WTC11 (cell line): ENCODE data around the gene MAML2. TPM values are rescaled to one million over a fixed set of nuclear protein-coding genes. Genes with fewer than 3 reads are reported as not detected.

Experiments used
- ATAC-seq: fragments of 200-7000 bp; cut with Tn5 transposase; 2 replicates; pipeline ENCODE4 v1.10.0; 2021; ENCODE audit warnings: mild to moderate bottlenecking, moderate library complexity
- CTCF ChIA-PET: fragments of 300-600 bp; sonication (Branson Sonifier 250); formaldehyde crosslinking; loops from one replicate; lab custom pipeline; 2021; ENCODE audit warnings: antibody characterized with exemption; lab: Charles Lee
- POLR2A ChIA-PET: fragments of 350-600 bp; sonication (Branson Sonifier 250); formaldehyde crosslinking; loops from one replicate; lab custom pipeline; 2021; ENCODE audit warnings: antibody characterized with exemption; lab: Charles Lee
- DNase-seq: peaks from one replicate; pipeline ENCODE4 v3.0.0; 2021; ENCODE audit warnings: low spot score
- H3K27ac Mint-ChIP-seq: 2 replicates; pipeline ENCODE4 v1.8.0; 2021; ENCODE audit warnings: mixed read lengths
- H3K27me3 Mint-ChIP-seq: 2 replicates; pipeline ENCODE4 v1.8.0; 2021; ENCODE audit warnings: low read depth, mild to moderate bottlenecking, moderate library complexity, mixed read lengths
- H3K36me3 Mint-ChIP-seq: 2 replicates; pipeline ENCODE4 v1.8.0; 2021; ENCODE audit warnings: mixed read lengths
- H3K4me1 Mint-ChIP-seq: 2 replicates; pipeline ENCODE4 v1.8.0; 2022; ENCODE audit warnings: mixed read lengths
- H3K4me3 Mint-ChIP-seq: 2 replicates; pipeline ENCODE4 v1.8.0; 2021; ENCODE audit warnings: mild to moderate bottlenecking, moderate library complexity, mixed read lengths
- H3K9me3 Mint-ChIP-seq: 2 replicates; pipeline ENCODE4 v1.8.0; 2021; ENCODE audit warnings: mixed read lengths
- ESRRA ChIP-seq: sonication (generic); formaldehyde crosslinking; IDR thresholded peaks from 2 replicates; pipeline ENCODE4 v1.8.1; 2022; ENCODE audit warnings: mild to moderate bottlenecking, missing genetic modification reagents, borderline replicate concordance
- FOXJ3 ChIP-seq: sonication (generic); formaldehyde crosslinking; IDR thresholded peaks from 2 replicates; pipeline ENCODE4 v1.9.0; 2021; ENCODE audit warnings: missing genetic modification reagents, mild to moderate bottlenecking, borderline replicate concordance
- FOXK1 ChIP-seq: sonication (generic); formaldehyde crosslinking; IDR thresholded peaks from 2 replicates; pipeline ENCODE4 v1.8.0; 2022; ENCODE audit warnings: mild to moderate bottlenecking, moderate library complexity, missing genetic modification reagents
- MYBL2 ChIP-seq: sonication (generic); formaldehyde crosslinking; IDR thresholded peaks from 2 replicates; pipeline ENCODE4 v1.8.1; 2023; ENCODE audit warnings: mild to moderate bottlenecking, moderate library complexity, missing genetic modification reagents
- RELA ChIP-seq: sonication (generic); formaldehyde crosslinking; IDR thresholded peaks from 2 replicates; pipeline ENCODE4 v1.8.1; 2022; ENCODE audit warnings: missing genetic modification reagents, mild to moderate bottlenecking, borderline replicate concordance
- RORB ChIP-seq: fragments of 250-450 bp; sonication (Bioruptor Pico); IDR thresholded peaks from 2 replicates; pipeline ENCODE4 v1.9.0; 2021; ENCODE audit warnings: mild to moderate bottlenecking
- SP1 ChIP-seq: sonication (generic); formaldehyde crosslinking; conservative IDR thresholded peaks from 2 replicates; pipeline ENCODE4 v1.8.1; 2022; ENCODE audit warnings: missing genetic modification reagents
- TCF7 ChIP-seq: sonication (generic); formaldehyde crosslinking; IDR thresholded peaks from 2 replicates; pipeline ENCODE4 v1.8.0; 2022; ENCODE audit warnings: mild to moderate bottlenecking, low read depth, missing genetic modification reagents, moderate library complexity
- ZBTB21 ChIP-seq: sonication (generic); formaldehyde crosslinking; IDR thresholded peaks from 2 replicates; pipeline ENCODE4 v1.8.1; 2023; ENCODE audit warnings: mild to moderate bottlenecking, missing genetic modification reagents, borderline replicate concordance
- ZNF317 ChIP-seq: sonication (generic); formaldehyde crosslinking; IDR thresholded peaks from 2 replicates; pipeline ENCODE4 v1.8.1; 2023; ENCODE audit warnings: low read depth, mild to moderate bottlenecking, moderate library complexity, missing genetic modification reagents, borderline replicate concordance
- ZNF416 ChIP-seq: fragments of 250-450 bp; sonication (Bioruptor Pico); IDR thresholded peaks from 2 replicates; pipeline ENCODE4 v1.9.0; 2021; ENCODE audit warnings: mild to moderate bottlenecking, inconsistent platforms
- total RNA-seq: library from RNA; stranded (reverse); gene quantifications from 3 replicates; pipeline ENCODE4 v1.2.3, GENCODE V29; 2021
- TF ChIP-seq, protein P1 (sequence below): sonication (generic); formaldehyde crosslinking; IDR thresholded peaks from 2 replicates; pipeline ENCODE4 v1.8.1; 2023; ENCODE audit warnings: mild to moderate bottlenecking, moderate library complexity, missing genetic modification reagents
- TF ChIP-seq, protein P2 (sequence below): sonication (generic); formaldehyde crosslinking; IDR thresholded peaks from 2 replicates; pipeline ENCODE4 v1.8.0; 2023; ENCODE audit warnings: missing genetic modification reagents
- TF ChIP-seq, protein P3 (sequence below): sonication (generic); formaldehyde crosslinking; conservative IDR thresholded peaks from 2 replicates; pipeline ENCODE4 v1.8.1; 2022; ENCODE audit warnings: mild to moderate bottlenecking, missing genetic modification reagents
- TF ChIP-seq, protein P4 (sequence below): sonication (generic); formaldehyde crosslinking; IDR thresholded peaks from 2 replicates; pipeline ENCODE4 v1.8.0; 2022; ENCODE audit warnings: missing genetic modification reagents
- TF ChIP-seq, protein P5 (sequence below): fragments of 200-600 bp; IDR thresholded peaks from 2 replicates; pipeline ENCODE4 v1.8.0; 2022; ENCODE audit warnings: antibody characterized with exemption
- TF ChIP-seq, protein P6 (sequence below): sonication (generic); formaldehyde crosslinking; IDR thresholded peaks from 2 replicates; pipeline ENCODE4 v1.8.0; 2022; ENCODE audit warnings: mild to moderate bottlenecking, missing genetic modification reagents
- TF ChIP-seq, protein P7 (sequence below): sonication (generic); formaldehyde crosslinking; IDR thresholded peaks from 2 replicates; pipeline ENCODE4 v1.8.0; 2022; ENCODE audit warnings: mild to moderate bottlenecking, missing genetic modification reagents
- TF ChIP-seq, protein P8 (sequence below): sonication (generic); formaldehyde crosslinking; IDR thresholded peaks from 2 replicates; pipeline ENCODE4 v1.8.0; 2022; ENCODE audit warnings: mild to moderate bottlenecking, missing genetic modification reagents
- TF ChIP-seq, protein P9 (sequence below): sonication (generic); formaldehyde crosslinking; IDR thresholded peaks from 2 replicates; pipeline ENCODE4 v1.8.0; 2023; ENCODE audit warnings: mild to moderate bottlenecking, missing genetic modification reagents

The MAML2 gene
- total RNA-seq, 1 experiment from 2014 or later = 8.1 TPM

DNA sequence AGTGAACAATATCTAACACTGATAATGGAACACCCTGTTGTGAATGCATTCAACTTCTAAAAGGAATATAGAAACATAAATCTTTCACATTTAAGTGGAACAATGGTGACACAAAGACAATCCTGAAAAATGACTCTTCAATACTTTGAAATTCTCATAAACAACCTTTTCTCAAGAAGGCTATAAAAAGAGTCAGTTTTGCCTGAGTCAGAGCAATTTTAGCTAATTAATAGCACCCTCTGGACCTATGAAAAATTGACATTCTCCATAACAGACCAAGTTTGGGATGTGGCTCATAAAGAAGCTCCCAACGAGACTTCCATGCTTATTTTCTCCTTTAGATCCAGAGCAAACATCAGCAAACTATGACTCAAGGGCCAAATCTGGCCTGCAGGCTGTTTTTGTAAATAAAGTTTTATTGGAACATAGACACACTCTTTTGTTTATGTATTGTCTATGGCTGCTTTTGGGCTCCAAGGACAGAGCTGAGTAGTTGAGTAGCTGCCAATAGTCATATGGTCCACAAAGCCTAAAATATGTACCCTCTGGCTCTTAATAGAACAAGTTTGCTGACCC, 108.0 kb downstream of the MAML2 start (continued):
- TF ChIP-seq, protein P1, sequence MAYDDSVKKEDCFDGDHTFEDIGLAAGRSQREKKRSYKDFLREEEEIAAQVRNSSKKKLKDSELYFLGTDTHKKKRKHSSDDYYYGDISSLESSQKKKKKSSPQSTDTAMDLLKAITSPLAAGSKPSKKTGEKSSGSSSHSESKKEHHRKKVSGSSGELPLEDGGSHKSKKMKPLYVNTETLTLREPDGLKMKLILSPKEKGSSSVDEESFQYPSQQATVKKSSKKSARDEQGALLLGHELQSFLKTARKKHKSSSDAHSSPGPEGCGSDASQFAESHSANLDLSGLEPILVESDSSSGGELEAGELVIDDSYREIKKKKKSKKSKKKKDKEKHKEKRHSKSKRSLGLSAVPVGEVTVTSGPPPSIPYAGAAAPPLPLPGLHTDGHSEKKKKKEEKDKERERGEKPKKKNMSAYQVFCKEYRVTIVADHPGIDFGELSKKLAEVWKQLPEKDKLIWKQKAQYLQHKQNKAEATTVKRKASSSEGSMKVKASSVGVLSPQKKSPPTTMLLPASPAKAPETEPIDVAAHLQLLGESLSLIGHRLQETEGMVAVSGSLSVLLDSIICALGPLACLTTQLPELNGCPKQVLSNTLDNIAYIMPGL (CRISPR knock-in tag) = no peak
- TF ChIP-seq, protein P2, sequence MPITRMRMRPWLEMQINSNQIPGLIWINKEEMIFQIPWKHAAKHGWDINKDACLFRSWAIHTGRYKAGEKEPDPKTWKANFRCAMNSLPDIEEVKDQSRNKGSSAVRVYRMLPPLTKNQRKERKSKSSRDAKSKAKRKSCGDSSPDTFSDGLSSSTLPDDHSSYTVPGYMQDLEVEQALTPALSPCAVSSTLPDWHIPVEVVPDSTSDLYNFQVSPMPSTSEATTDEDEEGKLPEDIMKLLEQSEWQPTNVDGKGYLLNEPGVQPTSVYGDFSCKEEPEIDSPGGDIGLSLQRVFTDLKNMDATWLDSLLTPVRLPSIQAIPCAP (CRISPR knock-in tag) = no peak
- TF ChIP-seq, protein P3, sequence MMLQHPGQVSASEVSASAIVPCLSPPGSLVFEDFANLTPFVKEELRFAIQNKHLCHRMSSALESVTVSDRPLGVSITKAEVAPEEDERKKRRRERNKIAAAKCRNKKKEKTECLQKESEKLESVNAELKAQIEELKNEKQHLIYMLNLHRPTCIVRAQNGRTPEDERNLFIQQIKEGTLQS (CRISPR knock-in tag) = no peak
- TF ChIP-seq ZNF317 (CRISPR knock-in tag) = no peak
- TF ChIP-seq MYBL2 (CRISPR knock-in tag) = no peak
- TF ChIP-seq, protein P4, sequence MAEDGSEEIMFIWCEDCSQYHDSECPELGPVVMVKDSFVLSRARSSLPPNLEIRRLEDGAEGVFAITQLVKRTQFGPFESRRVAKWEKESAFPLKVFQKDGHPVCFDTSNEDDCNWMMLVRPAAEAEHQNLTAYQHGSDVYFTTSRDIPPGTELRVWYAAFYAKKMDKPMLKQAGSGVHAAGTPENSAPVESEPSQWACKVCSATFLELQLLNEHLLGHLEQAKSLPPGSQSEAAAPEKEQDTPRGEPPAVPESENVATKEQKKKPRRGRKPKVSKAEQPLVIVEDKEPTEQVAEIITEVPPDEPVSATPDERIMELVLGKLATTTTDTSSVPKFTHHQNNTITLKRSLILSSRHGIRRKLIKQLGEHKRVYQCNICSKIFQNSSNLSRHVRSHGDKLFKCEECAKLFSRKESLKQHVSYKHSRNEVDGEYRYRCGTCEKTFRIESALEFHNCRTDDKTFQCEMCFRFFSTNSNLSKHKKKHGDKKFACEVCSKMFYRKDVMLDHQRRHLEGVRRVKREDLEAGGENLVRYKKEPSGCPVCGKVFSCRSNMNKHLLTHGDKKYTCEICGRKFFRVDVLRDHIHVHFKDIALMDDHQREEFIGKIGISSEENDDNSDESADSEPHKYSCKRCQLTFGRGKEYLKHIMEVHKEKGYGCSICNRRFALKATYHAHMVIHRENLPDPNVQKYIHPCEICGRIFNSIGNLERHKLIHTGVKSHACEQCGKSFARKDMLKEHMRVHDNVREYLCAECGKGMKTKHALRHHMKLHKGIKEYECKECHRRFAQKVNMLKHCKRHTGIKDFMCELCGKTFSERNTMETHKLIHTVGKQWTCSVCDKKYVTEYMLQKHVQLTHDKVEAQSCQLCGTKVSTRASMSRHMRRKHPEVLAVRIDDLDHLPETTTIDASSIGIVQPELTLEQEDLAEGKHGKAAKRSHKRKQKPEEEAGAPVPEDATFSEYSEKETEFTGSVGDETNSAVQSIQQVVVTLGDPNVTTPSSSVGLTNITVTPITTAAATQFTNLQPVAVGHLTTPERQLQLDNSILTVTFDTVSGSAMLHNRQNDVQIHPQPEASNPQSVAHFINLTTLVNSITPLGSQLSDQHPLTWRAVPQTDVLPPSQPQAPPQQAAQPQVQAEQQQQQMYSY (CRISPR knock-in tag) = no peak
- no peak for TF ChIP-seq SP1
- no peak for TF ChIP-seq FOXJ3 (CRISPR knock-in tag)
- TF ChIP-seq, protein P5, sequence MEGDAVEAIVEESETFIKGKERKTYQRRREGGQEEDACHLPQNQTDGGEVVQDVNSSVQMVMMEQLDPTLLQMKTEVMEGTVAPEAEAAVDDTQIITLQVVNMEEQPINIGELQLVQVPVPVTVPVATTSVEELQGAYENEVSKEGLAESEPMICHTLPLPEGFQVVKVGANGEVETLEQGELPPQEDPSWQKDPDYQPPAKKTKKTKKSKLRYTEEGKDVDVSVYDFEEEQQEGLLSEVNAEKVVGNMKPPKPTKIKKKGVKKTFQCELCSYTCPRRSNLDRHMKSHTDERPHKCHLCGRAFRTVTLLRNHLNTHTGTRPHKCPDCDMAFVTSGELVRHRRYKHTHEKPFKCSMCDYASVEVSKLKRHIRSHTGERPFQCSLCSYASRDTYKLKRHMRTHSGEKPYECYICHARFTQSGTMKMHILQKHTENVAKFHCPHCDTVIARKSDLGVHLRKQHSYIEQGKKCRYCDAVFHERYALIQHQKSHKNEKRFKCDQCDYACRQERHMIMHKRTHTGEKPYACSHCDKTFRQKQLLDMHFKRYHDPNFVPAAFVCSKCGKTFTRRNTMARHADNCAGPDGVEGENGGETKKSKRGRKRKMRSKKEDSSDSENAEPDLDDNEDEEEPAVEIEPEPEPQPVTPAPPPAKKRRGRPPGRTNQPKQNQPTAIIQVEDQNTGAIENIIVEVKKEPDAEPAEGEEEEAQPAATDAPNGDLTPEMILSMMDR = no peak
- TF ChIP-seq TCF7 = no peak

DNA sequence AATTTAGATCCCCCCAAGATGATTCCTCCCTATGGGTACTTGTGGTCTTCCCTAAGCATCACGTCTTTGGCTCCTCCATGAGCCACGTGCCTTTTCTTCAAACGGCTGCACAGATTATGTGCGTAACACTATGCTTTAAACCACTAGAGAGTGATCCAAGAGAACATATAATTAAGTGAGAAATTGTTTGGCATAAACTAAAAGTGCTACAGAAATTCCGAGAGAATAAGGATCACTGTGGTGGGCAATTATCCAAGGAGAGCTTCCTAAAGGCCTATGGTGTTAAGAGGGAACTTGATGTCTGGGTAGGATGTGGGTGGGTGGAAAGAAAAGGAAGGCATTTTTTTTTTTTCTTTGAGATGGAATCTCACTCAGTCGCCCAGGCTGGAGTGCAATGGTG, 110.9 kb downstream of the MAML2 start:
- H3K36me3 Mint-ChIP-seq = no peaks in the 10 kb centered on the region
- CTCF ChIA-PET = no interaction called here
- no peaks in the 10 kb centered on the region for H3K27me3 Mint-ChIP-seq
- no peak overlapping the region for H3K27ac Mint-ChIP-seq
- TF ChIP-seq FOXK1 (CRISPR knock-in tag) (no peak), RORB (no peak), RELA (CRISPR knock-in tag) (no peak), ZNF416 (CRISPR knock-in tag) (no peak), ESRRA (CRISPR knock-in tag) (no peak), ZBTB21 (CRISPR knock-in tag) (no peak)
- TF ChIP-seq, protein P6, sequence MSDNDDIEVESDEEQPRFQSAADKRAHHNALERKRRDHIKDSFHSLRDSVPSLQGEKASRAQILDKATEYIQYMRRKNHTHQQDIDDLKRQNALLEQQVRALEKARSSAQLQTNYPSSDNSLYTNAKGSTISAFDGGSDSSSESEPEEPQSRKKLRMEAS = no peak
- TF ChIP-seq, protein P7, sequence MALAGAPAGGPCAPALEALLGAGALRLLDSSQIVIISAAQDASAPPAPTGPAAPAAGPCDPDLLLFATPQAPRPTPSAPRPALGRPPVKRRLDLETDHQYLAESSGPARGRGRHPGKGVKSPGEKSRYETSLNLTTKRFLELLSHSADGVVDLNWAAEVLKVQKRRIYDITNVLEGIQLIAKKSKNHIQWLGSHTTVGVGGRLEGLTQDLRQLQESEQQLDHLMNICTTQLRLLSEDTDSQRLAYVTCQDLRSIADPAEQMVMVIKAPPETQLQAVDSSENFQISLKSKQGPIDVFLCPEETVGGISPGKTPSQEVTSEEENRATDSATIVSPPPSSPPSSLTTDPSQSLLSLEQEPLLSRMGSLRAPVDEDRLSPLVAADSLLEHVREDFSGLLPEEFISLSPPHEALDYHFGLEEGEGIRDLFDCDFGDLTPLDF (CRISPR knock-in tag) = no peak
- TF ChIP-seq, protein P8, sequence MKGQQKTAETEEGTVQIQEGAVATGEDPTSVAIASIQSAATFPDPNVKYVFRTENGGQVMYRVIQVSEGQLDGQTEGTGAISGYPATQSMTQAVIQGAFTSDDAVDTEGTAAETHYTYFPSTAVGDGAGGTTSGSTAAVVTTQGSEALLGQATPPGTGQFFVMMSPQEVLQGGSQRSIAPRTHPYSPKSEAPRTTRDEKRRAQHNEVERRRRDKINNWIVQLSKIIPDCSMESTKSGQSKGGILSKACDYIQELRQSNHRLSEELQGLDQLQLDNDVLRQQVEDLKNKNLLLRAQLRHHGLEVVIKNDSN (CRISPR knock-in tag) = no peak
- TF ChIP-seq, protein P9, sequence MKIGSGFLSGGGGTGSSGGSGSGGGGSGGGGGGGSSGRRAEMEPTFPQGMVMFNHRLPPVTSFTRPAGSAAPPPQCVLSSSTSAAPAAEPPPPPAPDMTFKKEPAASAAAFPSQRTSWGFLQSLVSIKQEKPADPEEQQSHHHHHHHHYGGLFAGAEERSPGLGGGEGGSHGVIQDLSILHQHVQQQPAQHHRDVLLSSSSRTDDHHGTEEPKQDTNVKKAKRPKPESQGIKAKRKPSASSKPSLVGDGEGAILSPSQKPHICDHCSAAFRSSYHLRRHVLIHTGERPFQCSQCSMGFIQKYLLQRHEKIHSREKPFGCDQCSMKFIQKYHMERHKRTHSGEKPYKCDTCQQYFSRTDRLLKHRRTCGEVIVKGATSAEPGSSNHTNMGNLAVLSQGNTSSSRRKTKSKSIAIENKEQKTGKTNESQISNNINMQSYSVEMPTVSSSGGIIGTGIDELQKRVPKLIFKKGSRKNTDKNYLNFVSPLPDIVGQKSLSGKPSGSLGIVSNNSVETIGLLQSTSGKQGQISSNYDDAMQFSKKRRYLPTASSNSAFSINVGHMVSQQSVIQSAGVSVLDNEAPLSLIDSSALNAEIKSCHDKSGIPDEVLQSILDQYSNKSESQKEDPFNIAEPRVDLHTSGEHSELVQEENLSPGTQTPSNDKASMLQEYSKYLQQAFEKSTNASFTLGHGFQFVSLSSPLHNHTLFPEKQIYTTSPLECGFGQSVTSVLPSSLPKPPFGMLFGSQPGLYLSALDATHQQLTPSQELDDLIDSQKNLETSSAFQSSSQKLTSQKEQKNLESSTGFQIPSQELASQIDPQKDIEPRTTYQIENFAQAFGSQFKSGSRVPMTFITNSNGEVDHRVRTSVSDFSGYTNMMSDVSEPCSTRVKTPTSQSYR (CRISPR knock-in tag) = no peak
- TF ChIP-seq, all 79 proteins: peak for 0
- H3K9me3 Mint-ChIP-seq = no peaks in the 10 kb centered on the region
- POLR2A ChIA-PET = no interaction called here
- no peak for ATAC-seq
- H3K4me3 Mint-ChIP-seq = no peak overlapping the region
- peaks cover 32% of the 10 kb centered on the region for H3K4me1 Mint-ChIP-seq
- DNase-seq = no peak
